Spleen (tissue), 7 donors: ENCODE data around the gene DNAH10.

Experiments
- POLR2A ChIP-seq, 3 donors: fragments of 450-650 bp; IDR thresholded peaks; one replicate each; pipeline ENCODE4 v1.5.1; 2017; ENCODE audit warnings: antibody characterized with exemption in 3 of 3, mild to moderate bottlenecking in 1 of 3
- POLR2AphosphoS5 ChIP-seq, 3 donors: sonication (generic); formaldehyde crosslinking; IDR thresholded peaks; one replicate each; pipeline ENCODE4 v1.5.1; 2017; ENCODE audit warnings: antibody characterized with exemption in 3 of 3
- TF ChIP-seq, protein P1 (sequence below), 11 experiments: fragments of 200-600 bp in 7 of 11; fragments of 450-650 bp in 4 of 11; sonication (generic) in 4 of 11; IDR thresholded peaks in 8 of 11; conservative IDR thresholded peaks in 3 of 11; 1 replicate in 7 of 11; 2 replicates in 4 of 11; pipeline versions ENCODE4 v1.4.0 to v1.8.0; 2016 to 2021; ENCODE audit warnings: antibody characterized with exemption in 11 of 11, inconsistent platforms in 4 of 11, mild to moderate bottlenecking in 1 of 11
- donor health status: DM: no; HTN: no; CAD: no; lungs with moderate emphysema.
- donor health status: DM: no; HTN: no; CAD: no.
- donor health status: DM: no; HTN: no; CAD: no.

DNA sequence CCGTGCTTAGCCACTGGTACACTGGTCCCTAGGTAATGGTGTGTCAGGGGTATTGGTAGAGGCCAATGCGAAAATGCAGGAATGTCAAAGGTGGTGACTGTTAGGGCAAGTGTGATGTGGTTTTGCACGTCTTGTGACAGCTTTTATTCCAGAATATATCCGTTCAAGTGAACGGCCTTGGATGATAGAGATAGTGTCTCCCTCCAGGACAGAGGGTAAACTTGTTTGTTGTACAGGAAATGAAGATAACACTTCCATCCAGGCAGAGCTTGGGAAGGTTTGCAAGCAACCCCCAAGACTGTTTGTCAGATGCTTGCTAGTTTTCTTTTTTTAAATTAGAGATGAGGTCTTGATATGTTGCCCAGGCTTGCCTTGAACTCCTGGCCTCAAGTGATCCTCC, 84.2 kb downstream of the DNAH10 start:
- TF ChIP-seq POLR2AphosphoS5 (IDR thresholded peaks at IDR 0.05): no peak
- no peak for TF ChIP-seq POLR2A (IDR thresholded peaks at IDR 0.05)
- TF ChIP-seq, protein P1, sequence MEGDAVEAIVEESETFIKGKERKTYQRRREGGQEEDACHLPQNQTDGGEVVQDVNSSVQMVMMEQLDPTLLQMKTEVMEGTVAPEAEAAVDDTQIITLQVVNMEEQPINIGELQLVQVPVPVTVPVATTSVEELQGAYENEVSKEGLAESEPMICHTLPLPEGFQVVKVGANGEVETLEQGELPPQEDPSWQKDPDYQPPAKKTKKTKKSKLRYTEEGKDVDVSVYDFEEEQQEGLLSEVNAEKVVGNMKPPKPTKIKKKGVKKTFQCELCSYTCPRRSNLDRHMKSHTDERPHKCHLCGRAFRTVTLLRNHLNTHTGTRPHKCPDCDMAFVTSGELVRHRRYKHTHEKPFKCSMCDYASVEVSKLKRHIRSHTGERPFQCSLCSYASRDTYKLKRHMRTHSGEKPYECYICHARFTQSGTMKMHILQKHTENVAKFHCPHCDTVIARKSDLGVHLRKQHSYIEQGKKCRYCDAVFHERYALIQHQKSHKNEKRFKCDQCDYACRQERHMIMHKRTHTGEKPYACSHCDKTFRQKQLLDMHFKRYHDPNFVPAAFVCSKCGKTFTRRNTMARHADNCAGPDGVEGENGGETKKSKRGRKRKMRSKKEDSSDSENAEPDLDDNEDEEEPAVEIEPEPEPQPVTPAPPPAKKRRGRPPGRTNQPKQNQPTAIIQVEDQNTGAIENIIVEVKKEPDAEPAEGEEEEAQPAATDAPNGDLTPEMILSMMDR (IDR thresholded peaks at IDR 0.05 in 8 of 11, conservative IDR thresholded peaks at IDR 0.05 in 3 of 11): no peak
